Liver (tissue), 9 donors: ENCODE results near the gene FBXO33. TPM values are rescaled to one million over a fixed set of nuclear protein-coding genes. Genes with fewer than 3 reads are reported as not detected.

Experiments used
- DNase-seq: peaks from one replicate; pipeline ENCODE4 v3.0.0-alpha.2; 2017; ENCODE audit warnings: low spot score
- H3K27ac ChIP-seq, 2 donors: one replicate each; pipeline ENCODE4 v1.7.0; 2013; ENCODE audit warnings: inconsistent platforms in 2 of 2, low read length in 2 of 2, control low read depth in 1 of 2, low read depth in 1 of 2, mild to moderate bottlenecking in 1 of 2
- H3K27me3 ChIP-seq, 4 donors: one replicate each; pipeline versions ENCODE4 v1.6.1 to v1.7.0; 2013; ENCODE audit warnings: low read length in 3 of 4, inconsistent platforms in 1 of 4, mild to moderate bottlenecking in 1 of 4, moderate library complexity in 1 of 4; ENCODE audit not compliant: control insufficient read depth in 4 of 4, insufficient read depth in 4 of 4
- H3K36me3 ChIP-seq, 4 donors: one replicate each; pipeline versions ENCODE4 v1.6.1 to v1.7.0; 2013; ENCODE audit warnings: low read length in 3 of 4, mild to moderate bottlenecking in 3 of 4, low read depth in 1 of 4, moderate library complexity in 1 of 4; ENCODE audit not compliant: control insufficient read depth in 4 of 4, insufficient read depth in 3 of 4
- H3K4me1 ChIP-seq, 4 donors: one replicate each; pipeline versions ENCODE4 v1.6.1 to v1.7.0; 2013; ENCODE audit warnings: low read length in 3 of 4, mild to moderate bottlenecking in 3 of 4, moderate library complexity in 1 of 4; ENCODE audit not compliant: control insufficient read depth in 4 of 4, insufficient read depth in 4 of 4
- H3K4me3 ChIP-seq, 3 donors: one replicate each; pipeline versions ENCODE4 v1.6.1 to v1.7.0; 2013; ENCODE audit warnings: low read length in 3 of 3, control low read depth in 1 of 3, low read depth in 1 of 3, mild to moderate bottlenecking in 1 of 3
- H3K9ac ChIP-seq, 2 donors: one replicate each; pipeline ENCODE4 v1.7.0; 2013; ENCODE audit warnings: low read length in 2 of 2, mild to moderate bottlenecking in 2 of 2, moderate library complexity in 2 of 2, control low read depth in 1 of 2, low read depth in 1 of 2
- H3K9me3 ChIP-seq, 4 donors: one replicate each; pipeline versions ENCODE4 v1.6.1 to v1.7.0; 2013; ENCODE audit warnings: low read length in 3 of 4; ENCODE audit not compliant: control insufficient read depth in 4 of 4
- CTCF ChIP-seq: fragments of 150-350 bp; IDR thresholded peaks from 2 replicates; pipeline ENCODE4 v1.5.1; 2017; ENCODE audit warnings: improper control_type of control experiment, low read depth, low read length; ENCODE audit not compliant: missing input control
- EGR1 ChIP-seq, 2 donors: IDR thresholded peaks; 2 replicates each; pipeline ENCODE4 v1.6.1; 2016 to 2018; ENCODE audit warnings: antibody characterized with exemption in 2 of 2, low read depth in 2 of 2
- FOXA1 ChIP-seq: IDR thresholded peaks from 2 replicates; pipeline ENCODE4 v1.6.1; 2016; ENCODE audit warnings: antibody characterized with exemption
- FOXA2 ChIP-seq: IDR thresholded peaks from 2 replicates; pipeline ENCODE4 v1.6.1; 2016; ENCODE audit warnings: antibody characterized with exemption
- GABPA ChIP-seq, 2 donors: IDR thresholded peaks in 1 of 2; conservative IDR thresholded peaks in 1 of 2; 2 replicates each; pipeline ENCODE4 v1.6.1; 2016; ENCODE audit warnings: antibody characterized with exemption in 2 of 2, mild to moderate bottlenecking in 1 of 2, moderate library complexity in 1 of 2
- HNF4A ChIP-seq, 2 donors: conservative IDR thresholded peaks; 2 replicates each; pipeline ENCODE4 v1.6.1; 2016; ENCODE audit warnings: antibody characterized with exemption in 2 of 2, mild to moderate bottlenecking in 2 of 2
- JUND ChIP-seq, 2 donors: IDR thresholded peaks; 2 replicates each; pipeline ENCODE4 v1.6.1; 2016; ENCODE audit warnings: antibody characterized with exemption in 2 of 2
- MAX ChIP-seq: IDR thresholded peaks from 2 replicates; pipeline ENCODE4 v1.6.1; 2016; ENCODE audit warnings: antibody characterized with exemption
- NR2F2 ChIP-seq: IDR thresholded peaks from 2 replicates; pipeline ENCODE4 v1.6.1; 2016; ENCODE audit warnings: antibody characterized with exemption
- RAD21 ChIP-seq, 2 donors: IDR thresholded peaks; 2 replicates each; pipeline ENCODE4 v1.6.1; 2016; ENCODE audit warnings: antibody characterized with exemption in 2 of 2, mild to moderate bottlenecking in 2 of 2
- REST ChIP-seq: IDR thresholded peaks from 2 replicates; pipeline ENCODE4 v1.6.1; 2016; ENCODE audit warnings: antibody characterized with exemption, mild to moderate bottlenecking
- RXRA ChIP-seq, 2 donors: IDR thresholded peaks; 2 replicates each; pipeline ENCODE4 v1.6.1; 2017 to 2018; ENCODE audit warnings: antibody characterized with exemption in 2 of 2, mild to moderate bottlenecking in 1 of 2
- SP1 ChIP-seq: IDR thresholded peaks from 2 replicates; pipeline ENCODE4 v1.6.1; 2018; ENCODE audit warnings: antibody characterized with exemption, mild to moderate bottlenecking
- TAF1 ChIP-seq: conservative IDR thresholded peaks from 2 replicates; pipeline ENCODE4 v1.6.1; 2016; ENCODE audit warnings: antibody characterized with exemption, mild to moderate bottlenecking
- ZBTB33 ChIP-seq: IDR thresholded peaks from 2 replicates; pipeline ENCODE4 v1.6.1; 2016; ENCODE audit warnings: antibody characterized with exemption
- WGBS: extraction: QIAGEN DNeasy Blood & Tissue Kit; methylation state at CpG from one replicate; pipeline ENCODE4 v1.1.7; 2013; 5-methylcytosine and 5-hydroxymethylcytosine counted together
- polyA plus RNA-seq, 2 donors: library from polyadenylated mRNA; stranded (reverse) in 1 of 2; unstranded in 1 of 2; fragments of 200-250 nt in 1 of 2; fragments of >200 nt in 1 of 2; fragmentation: Nextera tagmentation in 1 of 2; extraction: Ambion mirVana in 1 of 2; gene quantifications; one replicate each; pipeline versions ENCODE4 v1.2.1 to v1.2.3, GENCODE V29; 2013 to 2015
- total RNA-seq, 2 donors: library from RNA; depleted of rRNA; stranded (reverse); fragments of >200 nt; gene quantifications; one replicate each; pipeline ENCODE4 v1.2.3, GENCODE V29; 2014
- donor health status: healthy.
- donor health status: healthy.
- donor health status: healthy.
- donor health status: healthy.
- donor health status: healthy.

The FBXO33 gene
- total and polyA plus RNA-seq, 4 donors = 3.3 to 11.4 (median 6.1) TPM

DNA sequence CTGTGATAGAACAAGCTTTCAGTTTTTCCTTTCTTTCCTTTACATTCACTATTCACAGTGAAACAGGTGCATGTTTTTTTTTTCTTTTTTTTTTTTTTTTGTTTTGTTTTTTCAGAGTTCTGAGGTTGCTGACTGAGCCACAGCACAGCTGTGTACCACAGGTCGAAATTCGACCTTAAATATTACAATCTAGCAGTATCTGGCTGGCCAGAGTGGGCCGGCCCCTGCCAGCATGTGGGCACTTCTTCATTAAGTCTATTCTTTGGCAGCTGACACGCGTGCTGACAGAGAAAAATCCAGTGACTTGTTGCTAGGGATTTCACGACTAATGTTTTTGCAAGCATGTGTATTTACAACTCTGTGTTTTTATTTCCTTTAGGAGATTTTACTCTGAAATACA is 33.9 kb downstream of the FBXO33 start:
- peaks cover 2 to 34% (median 17%) of the 10 kb centered on the region in 4 donors for H3K36me3 ChIP-seq
- H3K27ac ChIP-seq = no peak overlapping the region
- no peak for TF ChIP-seq FOXA2
- no peaks in the 10 kb centered on the region for H3K4me1 ChIP-seq
- WGBS = 79% methylated on average over 6 of the region's 6 CpGs
- H3K9ac ChIP-seq = no peak overlapping the region
- no peak for DNase-seq
- H3K9me3 ChIP-seq = no peaks in the 10 kb centered on the region
- no peak overlapping the region for H3K4me3 ChIP-seq
- no peaks in the 10 kb centered on the region for H3K27me3 ChIP-seq

- TF ChIP-seq MAX = no peak
- Histone ChIP-seq H3K9me3 (no peaks in the 10 kb centered on the region), H3K4me3 (no peak overlapping the region), H3K27ac (no peak overlapping the region), H3K9ac (no peak overlapping the region), H3K36me3 (peaks cover 2 to 33% (median 19%) of the 10 kb centered on the region in 4 donors), H3K4me1 (no peaks in the 10 kb centered on the region), H3K27me3 (no peaks in the 10 kb centered on the region)
- DNase-seq = no peak
Observed at GRCh38 chr14:39396448-39396847, 35.8 kb downstream of the FBXO33 start.

DNA sequence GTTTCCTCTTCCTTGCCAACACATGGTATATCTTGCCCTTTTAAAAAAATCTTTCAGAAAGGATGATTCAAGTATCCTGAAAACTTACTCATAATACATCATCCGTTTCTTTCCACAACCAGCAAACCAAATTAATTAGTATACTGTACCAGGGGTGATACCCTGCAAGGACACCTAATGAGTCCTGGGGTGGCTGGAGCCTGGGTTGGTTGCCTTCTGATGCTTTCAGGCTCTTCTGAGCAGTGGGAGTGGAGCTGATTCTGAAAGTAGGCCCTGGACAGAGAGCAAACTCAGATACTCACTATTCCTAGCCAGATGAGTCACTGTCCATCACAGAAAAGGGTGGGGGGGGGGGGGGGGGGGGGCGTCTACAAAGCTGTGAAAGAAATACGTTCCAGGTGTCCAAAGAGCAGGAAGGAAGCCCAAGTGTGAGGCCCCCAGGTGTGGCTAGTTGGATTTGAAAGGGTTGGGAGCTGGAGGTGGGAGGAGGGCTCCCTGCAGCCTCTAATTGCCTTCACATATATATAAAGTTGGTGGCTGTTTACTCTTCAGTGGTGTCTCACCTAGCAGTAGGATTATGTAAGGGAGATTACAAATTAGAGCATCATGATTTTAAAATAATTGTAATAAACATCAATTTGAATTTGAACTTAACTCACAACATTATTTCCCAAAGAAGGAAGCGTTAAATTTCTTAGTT is 36.5 kb downstream of the FBXO33 start:
- Histone ChIP-seq H3K9me3 (no peaks in the 10 kb centered on the region), H3K4me1 (no peaks in the 10 kb centered on the region), H3K27ac (no peak overlapping the region), H3K9ac (no peak overlapping the region), H3K36me3 (peaks cover 2 to 31% (median 18%) of the 10 kb centered on the region in 4 donors), H3K4me3 (no peak overlapping the region), H3K27me3 (no peaks in the 10 kb centered on the region)
- no peak for DNase-seq
- no peak for TF ChIP-seq RXRA (IDR thresholded peaks at IDR 0.05)
- no peak for TF ChIP-seq JUND (IDR thresholded peaks at IDR 0.05)
- no peak for TF ChIP-seq NR2F2
- no peak for TF ChIP-seq REST
- no peak for TF ChIP-seq FOXA2
- TF ChIP-seq GABPA (IDR thresholded peaks at IDR 0.05 in 1 of 2, conservative IDR thresholded peaks at IDR 0.05 in 1 of 2) = no peak
- no peak for TF ChIP-seq RAD21 (IDR thresholded peaks at IDR 0.05)
- no peak for TF ChIP-seq HNF4A (conservative IDR thresholded peaks at IDR 0.05)
- TF ChIP-seq EGR1 (IDR thresholded peaks at IDR 0.05; ENCODE audit: low read depth in 2 of 2) = no peak
- TF ChIP-seq ZBTB33 = no peak
- no peak for TF ChIP-seq TAF1
- no peak for TF ChIP-seq CTCF
- no peak for TF ChIP-seq SP1
- no peak for TF ChIP-seq FOXA1
- TF ChIP-seq MAX = no peak
- WGBS = 90% methylated on average over 4 of the region's 4 CpGs
